GM15510 (cell line): ENCODE results near the gene RGS6.

Experiments used
- POLR2A ChIP-seq: IDR thresholded peaks from 3 replicates; pipeline ENCODE4 v1.6.1; 2011; ENCODE audit warnings: borderline replicate concordance; ENCODE audit not compliant: insufficient read length; ENCODE audit errors: extremely low read depth

Gene RGS6

GRCh38 chr14:71988939-71989338 lies 56.7 kb downstream of the RGS6 start:
- no peak for TF ChIP-seq POLR2A

- TF ChIP-seq POLR2A: no peak
These were observed 62.2 kb downstream of the RGS6 start for GRCh38 chr14:71994416-71994815.

- no peak for TF ChIP-seq POLR2A
These were observed 63.5 kb downstream of the RGS6 start for GRCh38 chr14:71995741-71996140.

GRCh38 chr14:71996610-71997009 lies 64.4 kb downstream of the RGS6 start:
- TF ChIP-seq POLR2A: no peak

GRCh38 chr14:72000907-72001306 lies 68.7 kb downstream of the RGS6 start:
- no peak for TF ChIP-seq POLR2A

GRCh38 chr14:72002731-72003130 lies 70.5 kb downstream of the RGS6 start:
- no peak for TF ChIP-seq POLR2A

GRCh38 chr14:72008666-72009065 lies 76.4 kb downstream of the RGS6 start:
- no peak for TF ChIP-seq POLR2A

GRCh38 chr14:72010474-72010873 lies 78.2 kb downstream of the RGS6 start:
- TF ChIP-seq POLR2A: no peak

GRCh38 chr14:72013721-72014345 lies 81.6 kb downstream of the RGS6 start:
- no peak for TF ChIP-seq POLR2A

GRCh38 chr14:72014486-72014885 lies 82.3 kb downstream of the RGS6 start:
- TF ChIP-seq POLR2A: no peak

GRCh38 chr14:72017290-72017689 lies 85.1 kb downstream of the RGS6 start:
- no peak for TF ChIP-seq POLR2A

GRCh38 chr14:72023128-72024042 lies 91.2 kb downstream of the RGS6 start:
- TF ChIP-seq POLR2A: no peak

- TF ChIP-seq POLR2A: no peak
These were observed 91.8 kb downstream of the RGS6 start for GRCh38 chr14:72024043-72024407.

- no peak for TF ChIP-seq POLR2A
These were observed 92.3 kb downstream of the RGS6 start for GRCh38 chr14:72024504-72024903.

GRCh38 chr14:72026536-72026935 lies 94.3 kb downstream of the RGS6 start:
- no peak for TF ChIP-seq POLR2A

- no peak for TF ChIP-seq POLR2A
These were observed 94.8 kb downstream of the RGS6 start for GRCh38 chr14:72027061-72027460.
